Neural progenitor cell (in vitro differentiated cells): Measurements from ENCODE around the gene RASGRP4. TPM values are rescaled to one million over a fixed set of nuclear protein-coding genes. Genes with fewer than 3 reads are reported as not detected.

Source experiments
- DNase-seq: peaks from one replicate; pipeline ENCODE4 v3.0.0-alpha.2; 2016; ENCODE audit warnings: low spot score
- H2AFZ ChIP-seq: fragments of 200-600 bp; sonication (generic); replicated peaks from 2 replicates; pipeline ENCODE4 v1.6.1; 2016; ENCODE audit warnings: antibody characterized with exemption
- H3F3A ChIP-seq: fragments of 200-600 bp; sonication (generic); 2 replicates; pipeline ENCODE4 v1.6.1; 2016; ENCODE audit warnings: antibody characterized with exemption, low read depth
- H3K27ac ChIP-seq: fragments of 200-600 bp; sonication (generic); 2 replicates; pipeline ENCODE4 v1.5.1; 2016; ENCODE audit warnings: mild to moderate bottlenecking
- H3K27me3 ChIP-seq: fragments of 200-600 bp; sonication (generic); 2 replicates; pipeline ENCODE4 v1.6.1; 2016; ENCODE audit warnings: mild to moderate bottlenecking, moderate library complexity
- H3K36me3 ChIP-seq: fragments of 200-600 bp; sonication (generic); 2 replicates; pipeline ENCODE4 v1.5.1; 2016
- H3K4me1 ChIP-seq: fragments of 200-600 bp; sonication (generic); 2 replicates; pipeline ENCODE4 v1.6.1; 2016; ENCODE audit warnings: mixed run types
- H3K4me2 ChIP-seq: fragments of 200-600 bp; sonication (generic); 2 replicates; pipeline ENCODE4 v1.6.1; 2016
- H3K4me3 ChIP-seq: fragments of 200-600 bp; sonication (generic); 2 replicates; pipeline ENCODE4 v1.5.1; 2016
- H3K79me2 ChIP-seq: fragments of 200-600 bp; sonication (generic); 2 replicates; pipeline ENCODE4 v1.6.1; 2016; ENCODE audit warnings: low read depth
- H3K9ac ChIP-seq: fragments of 200-600 bp; sonication (generic); 2 replicates; pipeline ENCODE4 v1.6.1; 2016
- H3K9me3 ChIP-seq: fragments of 200-600 bp; sonication (generic); 2 replicates; pipeline ENCODE4 v1.5.1; 2016; ENCODE audit warnings: low read depth
- H4K20me1 ChIP-seq: fragments of 200-600 bp; sonication (generic); 2 replicates; pipeline ENCODE4 v1.6.1; 2016; ENCODE audit warnings: low read depth
- H3K27ac Mint-ChIP-seq: 3 replicates; pipeline ENCODE4 v1.8.0; 2021; ENCODE audit warnings: mixed read lengths
- H3K27me3 Mint-ChIP-seq: 2 replicates; pipeline ENCODE4 v1.8.0; 2022; ENCODE audit warnings: low read depth, mild to moderate bottlenecking, inconsistent platforms, moderate library complexity, mixed read lengths; ENCODE audit not compliant: insufficient read depth
- H3K36me3 Mint-ChIP-seq: 3 replicates; pipeline ENCODE4 v1.8.0; 2021; ENCODE audit warnings: mixed read lengths
- H3K4me1 Mint-ChIP-seq: 3 replicates; pipeline ENCODE4 v1.8.0; 2021; ENCODE audit warnings: mixed read lengths
- H3K4me3 Mint-ChIP-seq: 3 replicates; pipeline ENCODE4 v1.8.0; 2021; ENCODE audit warnings: mild to moderate bottlenecking, moderate library complexity, mixed read lengths
- H3K9me3 Mint-ChIP-seq: 3 replicates; pipeline ENCODE4 v1.8.0; 2020; ENCODE audit warnings: mixed read lengths
- CTCF ChIP-seq: fragments of 200-600 bp; sonication (generic); IDR thresholded peaks from 2 replicates; pipeline ENCODE4 v1.5.1; 2017; ENCODE audit warnings: antibody characterized with exemption, mild to moderate bottlenecking
- EZH2 ChIP-seq: fragments of 200-600 bp; sonication (generic); IDR thresholded peaks from 2 replicates; pipeline ENCODE4 v1.6.1; 2017; ENCODE audit warnings: antibody characterized with exemption, mild to moderate bottlenecking, moderate library complexity
- EZH2phosphoT487 ChIP-seq: fragments of 200-600 bp; sonication (generic); IDR thresholded peaks from 2 replicates; pipeline ENCODE4 v1.6.1; 2017; ENCODE audit warnings: antibody characterized with exemption
- total RNA-seq: library from RNA; depleted of rRNA; stranded (reverse); fragments of >200 nt; gene quantifications from 2 replicates; pipeline ENCODE4 v1.2.3, GENCODE V29; 2015; ENCODE audit warnings: low replicate concordance

RASGRP4 gene
- total RNA-seq, 1 donor from 2014 or later = not detected

GRCh38 chr19:38378866-38379265 lies 47.2 kb downstream of the RASGRP4 start:
- no peak for DNase-seq
- Mint-ChIP-seq H3K27me3 (peaks cover 10% of the 10 kb centered on the region), H3K9me3 (no peaks in the 10 kb centered on the region), H3K4me3 (no peak overlapping the region), H3K36me3 (peaks cover 20% of the 10 kb centered on the region), H3K27ac (no peak overlapping the region), H3K4me1 (peaks cover 22% of the 10 kb centered on the region)
- Histone ChIP-seq H3K36me3 (no peaks in the 10 kb centered on the region), H4K20me1 (peaks cover 20% of the 10 kb centered on the region), H3K9ac (no peak overlapping the region), H3F3A (peaks cover 3% of the 10 kb centered on the region), H3K27ac (no peak overlapping the region), H2AFZ (no peak overlapping the region), H3K4me1 (peaks cover 9% of the 10 kb centered on the region), H3K4me2 (no peak overlapping the region), H3K27me3 (no peaks in the 10 kb centered on the region), H3K4me3 (no peak overlapping the region), H3K79me2 (peaks cover 32% of the 10 kb centered on the region), H3K9me3 (no peaks in the 10 kb centered on the region)
- TF ChIP-seq EZH2phosphoT487 (no peak), CTCF (no peak), EZH2 (no peak)

GRCh38 chr19:38377052-38377451 lies 49.0 kb downstream of the RASGRP4 start:
- Mint-ChIP-seq H3K9me3 (no peaks in the 10 kb centered on the region), H3K36me3 (peaks cover 13% of the 10 kb centered on the region), H3K4me3 (peak overlapping the region; percentile 96), H3K27ac (no peak overlapping the region), H3K27me3 (peaks cover 10% of the 10 kb centered on the region), H3K4me1 (peaks cover 22% of the 10 kb centered on the region)
- Histone ChIP-seq H3K9ac (no peak overlapping the region), H3K4me1 (peaks cover 11% of the 10 kb centered on the region), H3F3A (peaks cover 7% of the 10 kb centered on the region), H3K4me3 (no peak overlapping the region), H3K4me2 (no peak overlapping the region), H3K27me3 (peaks cover 4% of the 10 kb centered on the region), H3K36me3 (no peaks in the 10 kb centered on the region), H2AFZ (no peak overlapping the region), H3K79me2 (peaks cover 32% of the 10 kb centered on the region), H4K20me1 (peaks cover 20% of the 10 kb centered on the region), H3K27ac (no peak overlapping the region), H3K9me3 (no peaks in the 10 kb centered on the region)
- TF ChIP-seq CTCF = no peak
- TF ChIP-seq EZH2 = no peak
- no peak for TF ChIP-seq EZH2phosphoT487
- no peak for DNase-seq

- peaks cover 20% of the 10 kb centered on the region for H4K20me1 ChIP-seq
These were observed 49.4 kb downstream of the RASGRP4 start for GRCh38 chr19:38376576-38376975.

More at GRCh38 chr19:38376576-38376975, 49.4 kb downstream of the RASGRP4 start:
- H3K4me3 ChIP-seq = no peak overlapping the region
- Mint-ChIP-seq H3K36me3 (peaks cover 9% of the 10 kb centered on the region), H3K27ac (no peak overlapping the region), H3K4me1 (peaks cover 22% of the 10 kb centered on the region), H3K4me3 (peak overlapping the region; percentile 96), H3K27me3 (peaks cover 10% of the 10 kb centered on the region), H3K9me3 (no peaks in the 10 kb centered on the region)
- no peaks in the 10 kb centered on the region for H3K36me3 ChIP-seq
- no peak for DNase-seq
- peaks cover 32% of the 10 kb centered on the region for H3K79me2 ChIP-seq
- TF ChIP-seq EZH2 (no peak), EZH2phosphoT487 (no peak), CTCF (no peak)
- no peak overlapping the region for H3K9ac ChIP-seq
- H3K4me2 ChIP-seq = no peak overlapping the region
- H3F3A ChIP-seq = peaks cover 7% of the 10 kb centered on the region
- no peak overlapping the region for H2AFZ ChIP-seq
- H3K4me1 ChIP-seq = peaks cover 11% of the 10 kb centered on the region
- H3K27ac ChIP-seq = no peak overlapping the region
- H3K9me3 ChIP-seq = no peaks in the 10 kb centered on the region
- H3K27me3 ChIP-seq = peaks cover 9% of the 10 kb centered on the region
